ENCODE data around the gene VMP1.
"Not testable (repeated sequence)": the region's sequence is repeated elsewhere in the genome, so short reads cannot be mapped to it uniquely, and the experiment has no call there.

The VMP1 gene

DNA sequence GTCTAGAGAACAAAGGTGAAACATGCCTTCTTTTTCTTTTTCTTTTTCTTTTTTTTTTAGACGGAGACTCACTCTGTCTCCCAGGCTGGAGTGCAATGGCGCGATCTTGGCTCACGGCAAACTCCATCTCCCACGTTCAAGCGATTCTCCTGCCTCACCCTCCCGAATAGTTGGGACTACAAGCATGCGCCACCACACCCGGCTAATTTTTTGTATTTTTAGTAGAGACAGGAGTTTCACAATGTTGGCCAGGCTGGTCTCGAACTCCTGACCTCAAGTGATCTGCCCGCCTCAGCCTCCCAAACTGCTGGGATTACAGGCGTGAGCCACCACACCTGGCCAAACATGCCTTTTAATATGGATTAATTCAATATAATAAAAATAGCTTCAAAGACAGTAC lies 47.6 kb downstream of the VMP1 start:
- DNase-seq (ENCODE audit: low spot score) = not testable (repeated sequence)

- DNase-seq (ENCODE audit: low spot score) = no peak
Observed at GRCh38 chr17:59756236-59756818, 48.9 kb downstream of the VMP1 start.

DNA sequence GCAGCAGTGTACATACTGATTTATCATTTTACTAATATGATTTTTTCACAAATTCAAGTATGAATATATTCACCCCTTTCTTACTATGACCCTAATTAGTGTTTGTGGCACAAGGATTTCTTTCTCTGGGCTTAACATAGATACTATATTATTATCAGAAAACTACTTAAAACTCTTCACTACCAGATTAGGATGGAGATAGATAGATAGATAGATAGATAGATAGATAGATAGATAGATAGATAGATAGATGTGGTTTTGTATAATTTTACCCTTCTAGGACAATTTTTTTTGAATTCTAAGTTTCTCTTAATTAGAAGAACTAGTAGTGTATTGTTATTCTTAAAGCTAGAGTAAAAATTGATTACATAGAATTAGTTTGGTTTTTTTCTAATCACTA lies 49.6 kb downstream of the VMP1 start:
- DNase-seq (ENCODE audit: low spot score) = no peak

DNA sequence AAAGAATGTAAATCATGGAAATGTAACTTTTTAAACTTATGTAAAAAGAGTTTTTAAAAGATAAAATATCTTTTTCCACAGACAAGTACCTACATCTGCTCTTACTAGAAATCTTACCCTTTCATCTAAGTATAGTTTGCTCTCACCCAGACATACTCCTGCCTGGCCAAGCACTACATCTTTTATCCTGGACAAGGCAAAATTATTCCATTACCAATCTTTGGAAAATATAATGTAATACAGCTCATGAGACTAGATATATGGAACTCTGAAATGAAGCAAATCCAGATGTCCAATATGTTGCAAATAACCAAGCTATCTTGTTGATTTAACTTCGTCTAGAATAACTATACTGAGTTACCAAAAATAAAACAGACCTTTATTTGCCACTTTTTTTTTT lies 50.0 kb downstream of the VMP1 start:
- DNase-seq (ENCODE audit: low spot score) = no peak

- DNase-seq (ENCODE audit: low spot score) = no peak
Observed at GRCh38 chr17:59757881-59758385, 50.5 kb downstream of the VMP1 start.

DNA sequence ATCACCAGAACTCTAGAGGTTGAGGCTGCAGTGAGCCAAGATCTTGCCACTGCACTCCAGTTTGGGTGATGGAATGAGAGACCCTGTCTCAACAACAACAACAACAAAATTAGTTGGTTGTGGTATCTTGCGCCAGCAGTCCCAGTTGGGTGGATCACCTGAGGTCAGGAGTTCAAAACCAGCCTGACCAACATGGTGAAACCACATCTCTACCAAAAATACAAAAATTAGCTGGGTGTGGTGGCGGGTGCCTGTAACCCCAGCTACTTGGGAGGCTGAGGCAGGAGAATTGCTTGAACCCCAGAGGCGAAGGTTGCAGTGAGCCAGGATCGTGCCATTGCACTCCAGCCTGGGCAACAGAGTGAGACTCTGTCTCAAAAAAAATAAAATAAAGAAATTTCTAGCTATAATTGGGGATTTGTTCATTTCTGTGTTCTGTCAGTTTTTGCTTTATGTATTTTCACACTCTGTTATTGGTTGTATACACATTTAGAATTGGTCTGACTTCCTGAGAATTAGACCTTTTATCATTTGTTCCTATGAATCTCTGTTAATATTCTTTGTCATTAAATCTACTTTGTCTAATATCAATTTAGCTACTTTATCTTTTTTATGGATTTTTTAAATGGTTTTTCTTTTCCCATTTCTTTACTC lies 51.7 kb downstream of the VMP1 start:
- DNase-seq (ENCODE audit: low spot score) = not testable (repeated sequence)

- no peak for DNase-seq (ENCODE audit: low spot score)
Observed at GRCh38 chr17:59760160-59760559, 52.7 kb downstream of the VMP1 start.

DNA sequence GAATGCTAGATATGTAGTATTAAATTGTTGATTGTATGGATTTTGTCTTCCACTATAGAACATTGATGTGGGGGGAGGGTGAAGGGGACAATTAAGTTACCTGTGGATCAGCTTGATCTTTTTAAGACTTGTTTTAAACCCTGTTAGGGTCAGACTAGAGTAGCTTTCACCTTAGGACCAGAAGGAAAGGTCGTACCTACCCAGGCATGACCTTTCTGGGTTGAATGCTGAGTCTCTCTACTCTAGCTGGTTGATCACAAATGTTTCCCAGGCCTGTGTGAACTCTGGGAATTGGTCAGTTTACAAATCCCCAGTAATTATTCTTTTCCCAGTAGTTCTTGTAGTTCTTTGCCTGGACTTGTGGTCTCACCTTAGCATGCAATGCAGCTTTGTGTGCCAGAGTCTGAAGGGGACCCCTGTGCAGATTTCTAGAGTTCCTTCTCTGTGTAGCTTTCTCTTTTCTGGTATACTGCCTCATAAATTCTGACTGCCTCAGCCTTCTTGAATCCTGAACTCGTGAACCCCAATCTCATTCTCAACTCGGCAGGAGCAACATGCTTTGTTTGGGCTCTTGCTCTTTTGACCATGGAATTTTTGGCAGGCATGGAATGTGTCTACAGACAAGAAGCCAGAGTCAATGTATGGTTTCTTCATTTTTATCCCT lies 54.1 kb downstream of the VMP1 start:
- DNase-seq (ENCODE audit: low spot score) = no peak

GRCh38 chr17:59762049-59762823 lies 54.8 kb downstream of the VMP1 start:
- peak; percentile 81 for DNase-seq (ENCODE audit: low spot score)

- DNase-seq (ENCODE audit: low spot score) = no peak
Observed at GRCh38 chr17:59762824-59763374, 55.4 kb downstream of the VMP1 start.

DNA sequence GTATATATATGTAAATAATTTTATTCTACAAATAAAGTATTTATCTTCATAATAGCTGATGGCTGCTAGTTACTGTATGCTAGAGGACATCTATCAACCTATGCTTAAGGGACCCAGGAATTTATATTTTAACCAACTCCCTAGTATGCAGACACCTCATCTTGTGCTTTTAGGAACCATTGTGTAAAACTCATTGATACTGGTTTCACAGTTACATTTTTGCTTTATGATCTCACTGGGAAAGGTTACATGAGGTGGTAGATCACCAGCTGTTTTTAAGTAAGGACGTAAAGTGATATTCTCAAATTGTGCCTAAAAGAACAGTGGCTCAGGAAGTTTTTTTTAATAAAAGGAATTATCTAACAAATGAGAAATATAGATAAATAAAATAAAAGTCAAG lies 56.4 kb downstream of the VMP1 start:
- no peak for DNase-seq (ENCODE audit: low spot score)

GRCh38 chr17:59764292-59764741 lies 56.9 kb downstream of the VMP1 start:
- DNase-seq (ENCODE audit: low spot score) = no peak

DNA sequence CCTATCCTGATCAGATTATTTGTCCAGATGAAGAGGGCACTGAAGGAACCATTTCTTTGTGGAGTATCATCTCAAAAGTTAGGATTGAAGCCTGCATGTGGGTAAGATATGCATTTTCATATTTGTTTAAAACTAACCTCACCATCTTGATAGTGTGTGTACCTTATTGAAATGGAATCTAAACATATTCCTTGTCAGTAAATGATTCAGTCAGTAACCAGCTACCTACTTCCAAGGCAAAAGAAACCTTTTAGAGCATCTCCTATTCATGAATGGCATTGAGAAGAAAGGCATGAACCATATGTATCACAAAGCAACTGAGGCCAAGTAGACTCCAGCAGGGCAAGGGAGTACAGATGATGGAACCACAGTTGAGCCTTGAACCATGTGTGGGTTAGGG lies 57.6 kb downstream of the VMP1 start:
- no peak for DNase-seq (ENCODE audit: low spot score)

- no peak for DNase-seq (ENCODE audit: low spot score)
Observed at GRCh38 chr17:59766491-59766890, 59.0 kb downstream of the VMP1 start.

GRCh38 chr17:59767176-59767575 lies 59.7 kb downstream of the VMP1 start:
- no peak for DNase-seq (ENCODE audit: low spot score)

- DNase-seq (ENCODE audit: low spot score) = no peak
Observed at GRCh38 chr17:59769887-59770286, 62.4 kb downstream of the VMP1 start.

- no peak for DNase-seq (ENCODE audit: low spot score)
Observed at GRCh38 chr17:59771093-59771492, 63.6 kb downstream of the VMP1 start.

DNA sequence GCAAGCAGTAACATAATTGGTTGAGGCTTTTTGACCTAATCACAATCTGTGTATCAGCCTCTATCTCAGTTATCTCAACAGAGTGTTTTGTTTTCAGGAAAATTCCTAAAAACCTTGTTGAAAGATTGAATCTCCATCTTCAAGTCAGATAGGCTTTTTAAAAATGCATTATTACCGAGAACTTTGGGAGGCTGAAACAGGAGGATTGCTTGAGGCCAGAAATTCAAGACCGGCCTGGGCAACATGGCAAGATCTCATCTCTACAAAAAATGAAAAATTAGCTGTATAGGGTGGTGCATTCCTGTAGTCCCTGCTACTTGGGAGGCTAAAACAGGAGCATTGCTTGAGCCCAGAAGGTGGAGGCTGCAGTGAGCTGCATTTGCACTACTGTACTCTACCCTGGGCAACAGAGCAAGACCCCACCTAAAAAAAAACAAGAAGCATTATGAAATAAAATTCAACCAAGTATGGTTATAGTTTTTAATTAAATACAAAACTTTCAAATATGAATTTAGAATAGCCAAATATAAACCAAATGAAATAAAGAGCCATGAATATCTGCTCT lies 68.4 kb downstream of the VMP1 start:
- DNase-seq (ENCODE audit: low spot score) = no peak

DNA sequence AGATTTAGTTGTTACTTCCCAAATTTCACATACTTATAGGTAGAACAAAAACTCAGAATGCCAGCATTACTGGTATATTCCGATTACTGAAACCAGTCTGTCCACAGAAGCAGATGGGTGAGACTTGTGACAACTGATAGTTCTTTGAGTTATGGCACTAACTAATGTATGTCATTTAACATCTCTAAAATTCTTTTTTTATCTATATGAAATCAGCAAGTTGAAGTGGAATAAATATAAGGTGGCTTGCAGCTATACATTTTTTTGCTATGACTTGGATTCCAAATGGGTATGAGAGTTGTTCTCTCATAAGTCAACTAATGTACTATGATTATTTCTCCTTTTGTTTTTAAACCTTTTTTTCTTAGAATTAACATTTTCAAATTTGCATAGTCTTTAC lies 69.1 kb downstream of the VMP1 start:
- DNase-seq (ENCODE audit: low spot score) = no peak

- no peak for DNase-seq (ENCODE audit: low spot score)
Observed at GRCh38 chr17:59777033-59777432, 69.6 kb downstream of the VMP1 start.

DNA sequence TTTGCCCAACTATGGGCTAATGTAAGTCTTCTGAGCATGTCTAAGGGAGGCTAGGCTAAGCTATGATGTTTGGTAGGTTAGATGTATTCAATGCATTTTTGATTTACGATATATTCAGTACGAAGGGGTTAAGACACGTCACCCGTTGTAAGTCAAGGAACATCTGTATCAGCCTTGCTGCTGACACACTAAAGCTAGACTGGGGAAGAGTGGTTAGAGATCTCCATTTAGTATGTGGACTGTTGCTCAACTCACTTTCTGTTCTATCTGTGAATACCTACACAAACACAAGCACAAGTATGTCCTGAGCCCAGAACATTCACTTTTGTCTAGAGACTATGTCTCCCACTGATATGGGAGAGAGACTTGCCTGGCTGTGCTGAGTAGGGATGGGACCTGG lies 71.5 kb downstream of the VMP1 start:
- no peak for DNase-seq (ENCODE audit: low spot score)

DNA sequence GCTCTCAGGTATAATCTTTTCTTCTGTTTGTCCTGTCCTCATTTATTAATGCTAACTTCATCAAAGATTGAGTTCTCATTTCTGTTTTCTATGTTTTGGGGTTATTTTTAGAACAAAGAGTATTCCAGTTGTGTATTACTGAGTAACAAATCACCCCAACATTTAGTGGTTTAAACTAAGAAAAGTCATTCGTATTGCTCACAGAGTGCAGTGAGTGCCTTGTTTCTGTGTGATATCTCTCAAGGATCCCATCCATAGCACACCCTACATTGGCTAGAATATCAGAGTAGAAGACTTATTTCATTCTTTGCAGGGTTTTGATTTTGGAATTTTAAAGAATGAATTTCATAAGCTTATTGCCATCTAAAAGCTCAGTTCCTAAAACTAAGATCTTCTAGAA lies 72.1 kb downstream of the VMP1 start:
- DNase-seq (ENCODE audit: low spot score) = no peak
